Brain microvascular endothelial cell (primary cell): ENCODE results near the gene PDE6D.

Experiments used
- DNase-seq: peaks from one replicate; pipeline ENCODE4 v3.0.0-alpha.2; 2020
- H3K27ac ChIP-seq: fragments of 250-450 bp; sonication (Bioruptor Pico); 2 replicates; pipeline ENCODE4 v1.5.1; 2020; ENCODE audit warnings: mild to moderate bottlenecking, moderate library complexity
- H3K27me3 ChIP-seq: fragments of 250-450 bp; sonication (Bioruptor Pico); replicated peaks from 2 replicates; pipeline ENCODE4 v1.5.1; 2020; ENCODE audit warnings: mild to moderate bottlenecking
- H3K36me3 ChIP-seq: fragments of 250-450 bp; sonication (Bioruptor Pico); replicated peaks from 2 replicates; pipeline ENCODE4 v1.5.1; 2020; ENCODE audit warnings: mild to moderate bottlenecking
- H3K4me3 ChIP-seq: 2 replicates; pipeline ENCODE4 v1.5.1; 2011; ENCODE audit warnings: low read depth, mild to moderate bottlenecking, control low read depth, low read length, moderate library complexity
- CTCF ChIP-seq: IDR thresholded peaks from 2 replicates; pipeline ENCODE4 v1.5.1; 2011; ENCODE audit warnings: low read depth, mild to moderate bottlenecking, moderate library complexity, low read length, control low read depth, inconsistent platforms; ENCODE audit errors: missing control alignments
- in situ Hi-C: cut with HindIII; loops from 2 replicates; pipeline ENCODE4 v1.10.0; 2017; ENCODE audit warnings: low sequenced_read_pairs, low pct_ligation_motif_present

PDE6D gene

GRCh38 chr2:231780909-231781797 lies at the start of gene PDE6D:
TSS of gene PDE6D (minus strand) at chr2:231781282. CDS start at chr2:231781114, 168 bp downstream.
- peak within 1 kb of the TSS; percentile 82 for H3K4me3 ChIP-seq
- no peaks in the 10 kb centered on the region for H3K27me3 ChIP-seq
- no peaks in the 10 kb centered on the region for H3K36me3 ChIP-seq
- in situ Hi-C loops, result no loop called here
- no peak for TF ChIP-seq CTCF
- peak; percentile 99 for DNase-seq
- peak within 1 kb of the TSS; percentile 71 for H3K27ac ChIP-seq

GRCh38 chr2:231821908-231822307 lies 40.8 kb upstream of the PDE6D start:
- no peaks in the 10 kb centered on the region for H3K36me3 ChIP-seq
- TF ChIP-seq CTCF, result no peak
- DNase-seq, result no peak
- in situ Hi-C loops, result no loop called here
- H3K27me3 ChIP-seq, result no peaks in the 10 kb centered on the region
- H3K27ac ChIP-seq, result no peak overlapping the region
- H3K4me3 ChIP-seq, result no peak overlapping the region

- in situ Hi-C loops, result no loop called here
- DNase-seq, result no peak
- H3K27me3 ChIP-seq, result no peaks in the 10 kb centered on the region
- no peak overlapping the region for H3K4me3 ChIP-seq
- no peaks in the 10 kb centered on the region for H3K36me3 ChIP-seq
- no peak overlapping the region for H3K27ac ChIP-seq
- TF ChIP-seq CTCF, result no peak
Measured at GRCh38 chr2:231820786-231821303, 39.8 kb upstream of the PDE6D start.

GRCh38 chr2:231819447-231820042 lies 38.5 kb upstream of the PDE6D start:
- no peak for TF ChIP-seq CTCF
- Histone ChIP-seq H3K27me3 (no peaks in the 10 kb centered on the region), H3K27ac (no peak overlapping the region), H3K4me3 (no peak overlapping the region), H3K36me3 (no peaks in the 10 kb centered on the region)
- in situ Hi-C loops, result no loop called here
- DNase-seq, result no peak

GRCh38 chr2:231816327-231817026 lies 35.4 kb upstream of the PDE6D start:
- Histone ChIP-seq H3K27ac (no peak overlapping the region), H3K27me3 (no peaks in the 10 kb centered on the region), H3K4me3 (no peak overlapping the region), H3K36me3 (no peaks in the 10 kb centered on the region)
- TF ChIP-seq CTCF, result no peak
- in situ Hi-C loops, result no loop called here
- DNase-seq, result no peak
